ENCODE measurements around the gene RIBC1.
A peak's percentile ranks its signal among the peaks of the same experiment; 100 is the strongest.

Gene RIBC1

GRCh38 chrX:53395605-53396298 is 26.9 kb upstream of the RIBC1 start (continued):
- TF ChIP-seq RBAK (tag by site-specific recombination; IDR thresholded peaks at IDR 0.05) (no peak), ELK4 (IDR thresholded peaks at IDR 0.05; ENCODE audit: borderline replicate concordance, low read depth, low read length) (no peak), ZFHX2 (tag by site-specific recombination; conservative IDR thresholded peaks at IDR 0.05) (peak; percentile 67), PRDM1 (tag by site-specific recombination; IDR thresholded peaks at IDR 0.05) (peak; percentile 81), ZNF558 (tag by site-specific recombination; IDR thresholded peaks at IDR 0.05) (no peak), HOXA7 (CRISPR knock-in tag; IDR thresholded peaks at IDR 0.05; ENCODE audit: borderline replicate concordance) (no peak), ZBTB1 (tag by site-specific recombination; IDR thresholded peaks at IDR 0.05) (no peak), ZBTB44 (tag by site-specific recombination; IDR thresholded peaks at IDR 0.05) (no peak), ZBTB6 (tag by site-specific recombination; IDR thresholded peaks at IDR 0.05) (no peak), ZNF26 (tag by site-specific recombination; IDR thresholded peaks at IDR 0.05) (no peak), ZNF600 (tag by site-specific recombination; IDR thresholded peaks at IDR 0.05) (0 out of 2 replicates have a peak, but pooled peaks have one; percentile 17), SCRT1 (tag by site-specific recombination; IDR thresholded peaks at IDR 0.05; ENCODE audit: borderline replicate concordance) (no peak), ZNF677 (tag by site-specific recombination; IDR thresholded peaks at IDR 0.05) (no peak), ZNF433 (tag by site-specific recombination; IDR thresholded peaks at IDR 0.05; ENCODE audit: low read depth) (no peak), ZNF837 (tag by site-specific recombination; IDR thresholded peaks at IDR 0.05) (no peak), PRDM10 (tag by site-specific recombination; IDR thresholded peaks at IDR 0.05) (no peak), ZNF138 (tag by site-specific recombination; IDR thresholded peaks at IDR 0.05; ENCODE audit: borderline replicate concordance) (no peak), CTCF (tag by site-specific recombination; IDR thresholded peaks at IDR 0.05) (0 out of 2 replicates have a peak, but pooled peaks have one; percentile 18)

Data from HEK293 (cell line).